Transverse colon (tissue), 3 donors: ENCODE data around the gene SNUPN.

Experiments
- EP300 ChIP-seq: sonication (generic); formaldehyde crosslinking; IDR thresholded peaks from one replicate; pipeline ENCODE4 v1.6.1; 2017; ENCODE audit warnings: antibody characterized with exemption, low read depth
- TF ChIP-seq, protein P1 (sequence below), 5 experiments: fragments of 200-600 bp in 3 of 5; fragments of 450-650 bp in 2 of 5; sonication (generic) in 3 of 5; IDR thresholded peaks; 1 replicate in 2 of 5; 2 replicates in 3 of 5; pipeline ENCODE4 v1.5.1; 2016 to 2017; ENCODE audit warnings: antibody characterized with exemption in 5 of 5, inconsistent platforms in 3 of 5, mild to moderate bottlenecking in 2 of 5, moderate library complexity in 1 of 5

DNA sequence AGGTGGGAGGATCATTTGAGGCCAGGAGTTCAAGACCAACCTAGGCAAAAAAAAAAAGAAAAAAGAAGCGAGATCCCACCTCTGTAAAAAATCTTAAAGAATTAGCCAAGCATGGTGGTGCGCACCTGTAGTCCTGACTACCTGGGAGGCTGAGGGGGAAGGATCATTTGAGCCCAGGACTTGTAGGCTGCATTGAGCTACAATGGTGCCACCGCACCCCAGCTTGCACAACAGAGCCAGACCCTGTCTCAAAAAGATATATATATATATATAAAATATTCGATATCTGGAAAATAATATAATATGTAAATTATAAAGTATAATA is 15.6 kb upstream of the SNUPN start:
- TF ChIP-seq, protein P1, sequence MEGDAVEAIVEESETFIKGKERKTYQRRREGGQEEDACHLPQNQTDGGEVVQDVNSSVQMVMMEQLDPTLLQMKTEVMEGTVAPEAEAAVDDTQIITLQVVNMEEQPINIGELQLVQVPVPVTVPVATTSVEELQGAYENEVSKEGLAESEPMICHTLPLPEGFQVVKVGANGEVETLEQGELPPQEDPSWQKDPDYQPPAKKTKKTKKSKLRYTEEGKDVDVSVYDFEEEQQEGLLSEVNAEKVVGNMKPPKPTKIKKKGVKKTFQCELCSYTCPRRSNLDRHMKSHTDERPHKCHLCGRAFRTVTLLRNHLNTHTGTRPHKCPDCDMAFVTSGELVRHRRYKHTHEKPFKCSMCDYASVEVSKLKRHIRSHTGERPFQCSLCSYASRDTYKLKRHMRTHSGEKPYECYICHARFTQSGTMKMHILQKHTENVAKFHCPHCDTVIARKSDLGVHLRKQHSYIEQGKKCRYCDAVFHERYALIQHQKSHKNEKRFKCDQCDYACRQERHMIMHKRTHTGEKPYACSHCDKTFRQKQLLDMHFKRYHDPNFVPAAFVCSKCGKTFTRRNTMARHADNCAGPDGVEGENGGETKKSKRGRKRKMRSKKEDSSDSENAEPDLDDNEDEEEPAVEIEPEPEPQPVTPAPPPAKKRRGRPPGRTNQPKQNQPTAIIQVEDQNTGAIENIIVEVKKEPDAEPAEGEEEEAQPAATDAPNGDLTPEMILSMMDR (IDR thresholded peaks at IDR 0.05), result no peak
- no peak for TF ChIP-seq EP300
